HepG2 (cell line): Measurements from ENCODE around the gene SKI. TPM values are rescaled to one million over a fixed set of nuclear protein-coding genes. Genes with fewer than 3 reads are reported as not detected.

Experiments used
- ATAC-seq: fragments of 200-7000 bp; cut with Tn5 transposase; 3 replicates; pipeline ENCODE4 v1.9.1; 2020; ENCODE audit warnings: mild to moderate bottlenecking, moderate library complexity
- BruUV-seq: library from RNA; stranded (reverse); fragments of 400-500 nt; replicated peaks from 2 replicates; lab custom pipeline; 2021; lab: Mats Ljungman, UMichigan
- CTCF ChIA-PET: fragments of 300-600 bp; formaldehyde crosslinking; extraction: SDS; loops from one replicate; lab custom pipeline; 2021; ENCODE audit warnings: low total read pairs, inconsistent platforms, low intra/inter-chr PET ratio; lab: Yijun Ruan, JAX
- POLR2A ChIA-PET: fragments of 350-600 bp; sonication (Branson Sonifier 250); formaldehyde crosslinking; loops from one replicate; lab custom pipeline; 2020; ENCODE audit warnings: antibody characterized with exemption, inconsistent platforms; lab: Yijun Ruan, JAX
- DNase-seq: peaks from one replicate; pipeline ENCODE4 v3.0.0-alpha.2; 2015; ENCODE audit warnings: low spot score
- FAIRE-seq: peaks from 3 replicates; lab custom pipeline; 2011; peaks lifted over from hg19 to GRCh38; lab: Jason Lieb, UNC
- H2AFZ ChIP-seq: one replicate; pipeline ENCODE4 v1.6.1; 2011; ENCODE audit warnings: low read length, inconsistent platforms
- H3K27ac ChIP-seq: fragments of 300-600 bp; 3 replicates; pipeline ENCODE4 v1.8.0; 2011; ENCODE audit warnings: mixed run types, mild to moderate bottlenecking, mixed read lengths, low read length, inconsistent platforms; ENCODE audit not compliant: insufficient read depth; ENCODE audit errors: extremely low read length
- H3K27me3 ChIP-seq, 2 experiments: fragments of 200-600 bp in 1 of 2; 2 replicates in 1 of 2; 3 replicates in 1 of 2; pipeline versions ENCODE4 v1.6.0 to v1.8.0; 2011; ENCODE audit warnings: low read length in 2 of 2, mild to moderate bottlenecking in 2 of 2, moderate library complexity in 2 of 2, inconsistent platforms in 1 of 2; ENCODE audit not compliant: insufficient read depth in 2 of 2, control insufficient read depth in 1 of 2
- H3K36me3 ChIP-seq, 2 experiments: fragments of 200-600 bp in 1 of 2; replicated peaks in 1 of 2; 2 replicates in 1 of 2; 3 replicates in 1 of 2; pipeline versions ENCODE4 v1.5.1 to v1.8.0; 2011; ENCODE audit warnings: low read length in 2 of 2, inconsistent platforms in 1 of 2; ENCODE audit not compliant: insufficient read depth in 2 of 2, control insufficient read depth in 1 of 2
- H3K4me1 ChIP-seq: 2 replicates; pipeline ENCODE4 v1.5.1; 2012; ENCODE audit warnings: low read length, inconsistent platforms; ENCODE audit not compliant: insufficient read depth
- H3K4me2 ChIP-seq: 2 replicates; pipeline ENCODE4 v1.6.0; 2011; ENCODE audit warnings: low read depth, low read length, inconsistent platforms
- H3K4me3 ChIP-seq, 3 experiments: fragments of 200-600 bp in 1 of 3; sonication (generic), shearing (Covaris generic) in 1 of 3; replicated peaks in 1 of 3; 2 replicates each; pipeline ENCODE4 v1.5.1; 2011 to 2016; ENCODE audit warnings: low read length in 3 of 3, inconsistent platforms in 2 of 3, low read depth in 2 of 3, mild to moderate bottlenecking in 2 of 3, control low read depth in 1 of 3, mixed read lengths in 1 of 3; ENCODE audit not compliant: insufficient read depth in 1 of 3
- H3K79me2 ChIP-seq: one replicate; pipeline ENCODE4 v1.6.1; 2011; ENCODE audit warnings: low read length, inconsistent platforms; ENCODE audit not compliant: insufficient read depth
- H3K9ac ChIP-seq: 2 replicates; pipeline ENCODE4 v1.6.0; 2011; ENCODE audit warnings: mild to moderate bottlenecking, low read depth, low read length, inconsistent platforms; ENCODE audit not compliant: insufficient read depth
- H3K9me3 ChIP-seq: 2 replicates; pipeline ENCODE4 v1.5.1; 2012; ENCODE audit warnings: mild to moderate bottlenecking, low read length
- H4K20me1 ChIP-seq: 2 replicates; pipeline ENCODE4 v1.6.0; 2011; ENCODE audit warnings: inconsistent platforms, mild to moderate bottlenecking, low read length, moderate library complexity; ENCODE audit not compliant: insufficient read depth
- CC2D1A ChIP-seq: sonication (generic); formaldehyde crosslinking; IDR thresholded peaks from 2 replicates; pipeline ENCODE4 v1.8.1; 2023; ENCODE audit warnings: mild to moderate bottlenecking, missing genetic modification reagents
- EED ChIP-seq: sonication (generic); formaldehyde crosslinking; IDR thresholded peaks from 2 replicates; pipeline ENCODE4 v1.5.0; 2020; ENCODE audit warnings: mild to moderate bottlenecking, missing genetic modification reagents
- ELF1 ChIP-seq: sonication (generic); formaldehyde crosslinking; IDR thresholded peaks from 2 replicates; pipeline ENCODE4 v1.4.0; 2020; ENCODE audit warnings: missing genetic modification reagents
- HIVEP1 ChIP-seq: sonication (generic); formaldehyde crosslinking; IDR thresholded peaks from 2 replicates; pipeline ENCODE4 v1.4.0; 2020; ENCODE audit warnings: mild to moderate bottlenecking, missing genetic modification reagents
- RAD21 ChIP-seq: fragments of 450-650 bp; formaldehyde crosslinking; IDR thresholded peaks from 2 replicates; pipeline ENCODE4 v1.5.0; 2020; ENCODE audit warnings: mild to moderate bottlenecking
- RFX3 ChIP-seq: IDR thresholded peaks from 2 replicates; pipeline ENCODE4 v1.6.1; 2016; ENCODE audit warnings: missing biosample characterization, missing genetic modification reagents
- WIZ ChIP-seq: sonication (generic); formaldehyde crosslinking; IDR thresholded peaks from 2 replicates; pipeline ENCODE4 v1.5.1; 2020; ENCODE audit warnings: mild to moderate bottlenecking, missing genetic modification reagents
- ZNF501 ChIP-seq: sonication (generic); formaldehyde crosslinking; IDR thresholded peaks from 2 replicates; pipeline ENCODE4 v1.5.1; 2020; ENCODE audit warnings: mild to moderate bottlenecking, moderate library complexity, missing genetic modification reagents
- ZNF615 ChIP-seq: sonication (generic); formaldehyde crosslinking; IDR thresholded peaks from 2 replicates; pipeline ENCODE4 v1.5.0; 2020; ENCODE audit warnings: mild to moderate bottlenecking, missing genetic modification reagents, borderline replicate concordance
- ZNF619 ChIP-seq: sonication (generic); formaldehyde crosslinking; IDR thresholded peaks from 2 replicates; pipeline ENCODE4 v1.4.0; 2020; ENCODE audit warnings: mild to moderate bottlenecking, missing genetic modification reagents
- ZNF7 ChIP-seq: IDR thresholded peaks from 2 replicates; pipeline ENCODE4 v1.6.1; 2016; ENCODE audit warnings: missing biosample characterization, missing genetic modification reagents
- WGBS: methylation state at CpG from one replicate; pipeline ENCODE4 v1.1.6; 2017; ENCODE audit warnings: low lambda C conversion rate; 5-methylcytosine and 5-hydroxymethylcytosine counted together
- in situ Hi-C: cut with HindIII; loops from 2 replicates; pipeline ENCODE4 v1.10.0; 2017; ENCODE audit warnings: low pct_unique_long_range_greater_than_20kb; ENCODE audit not compliant: extremely low pct_ligation_motif_present
- intact Hi-C: fragments of 100-400 bp; cut with micrococcal nuclease; formaldehyde crosslinking; loops from one replicate; pipeline ENCODE4 v1.10.0; 2022; ENCODE audit not compliant: unreplicated experiment
- polyA plus RNA-seq, 8 experiments: library from polyadenylated mRNA; depleted of rRNA in 3 of 8; stranded (reverse) in 7 of 8; unstranded in 1 of 8; fragments of >200 nt; fragmentation: Illumina TruSeq in 4 of 8; extraction: Trizol in 4 of 8; gene quantifications; 2 replicates each; pipeline versions ENCODE4 v1.2.1 to v1.2.3, GENCODE V29; 2011 to 2016; ENCODE audit warnings: low read depth in 4 of 8, missing spikeins in 1 of 8, mixed read lengths in 1 of 8; ENCODE audit not compliant: insufficient read depth in 1 of 8
- total RNA-seq, 5 experiments: library from RNA; depleted of rRNA; stranded (reverse); fragments of >200 nt; fragmentation: Illumina TruSeq; extraction: Trizol; gene quantifications; 2 replicates each; pipeline ENCODE4 v1.2.3, GENCODE V29; 2016; ENCODE audit warnings: low read depth in 1 of 5
- TF ChIP-seq, protein P1 (sequence below): sonication (generic); formaldehyde crosslinking; IDR thresholded peaks from 2 replicates; pipeline ENCODE4 v1.8.0; 2022; ENCODE audit warnings: mild to moderate bottlenecking, missing genetic modification reagents; ENCODE audit not compliant: insufficient replicate concordance
- TF ChIP-seq, protein P2 (sequence below), 2 experiments: IDR thresholded peaks; 2 replicates each; pipeline ENCODE4 v1.6.1; 2011 to 2012; ENCODE audit warnings: low read length in 2 of 2, borderline replicate concordance in 1 of 2, low read depth in 1 of 2, mild to moderate bottlenecking in 1 of 2, moderate library complexity in 1 of 2
- TF ChIP-seq, protein P3 (sequence below): sonication (generic); formaldehyde crosslinking; conservative IDR thresholded peaks from 2 replicates; pipeline ENCODE4 v1.5.0; 2020; ENCODE audit warnings: missing genetic modification reagents
- TF ChIP-seq, protein P4 (sequence below): sonication (generic); formaldehyde crosslinking; conservative IDR thresholded peaks from 2 replicates; pipeline ENCODE4 v1.8.1; 2023; ENCODE audit warnings: missing genetic modification reagents
- TF ChIP-seq, protein P5 (sequence below): IDR thresholded peaks from 2 replicates; pipeline ENCODE4 v1.6.1; 2018; ENCODE audit warnings: missing genetic modification reagents, mild to moderate bottlenecking, missing compliant biosample characterization

SKI gene
- total and polyA plus RNA-seq, 2 of the 13 experiments (the other 11 are each of a cell fraction or from before 2014, with no cell fraction given), result 4.7 to 6.9 TPM

DNA sequence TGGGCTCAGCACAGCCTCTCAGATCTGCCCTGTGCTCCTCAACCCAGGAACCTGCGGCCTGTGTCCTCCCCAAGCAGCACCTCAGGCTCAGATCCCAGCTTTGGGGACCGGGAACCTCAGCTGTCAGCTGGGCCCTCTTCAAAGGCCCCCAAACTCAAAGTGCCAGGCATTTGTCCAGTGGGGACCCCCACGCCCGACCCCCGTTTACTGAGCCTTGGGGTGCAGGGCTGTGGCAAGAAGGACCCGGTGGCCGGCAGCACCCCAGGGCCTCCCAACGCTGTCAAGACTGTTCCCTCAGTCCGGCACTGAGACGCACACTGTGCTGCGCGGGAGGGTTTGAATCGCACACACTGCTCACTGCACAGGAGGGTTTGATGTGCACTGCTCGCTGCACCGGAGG, 128.3 kb downstream of the SKI start:
- no peak for TF ChIP-seq ZNF7 (CRISPR knock-in tag)
- no peak for TF ChIP-seq RFX3 (CRISPR knock-in tag)
- TF ChIP-seq, protein P1, sequence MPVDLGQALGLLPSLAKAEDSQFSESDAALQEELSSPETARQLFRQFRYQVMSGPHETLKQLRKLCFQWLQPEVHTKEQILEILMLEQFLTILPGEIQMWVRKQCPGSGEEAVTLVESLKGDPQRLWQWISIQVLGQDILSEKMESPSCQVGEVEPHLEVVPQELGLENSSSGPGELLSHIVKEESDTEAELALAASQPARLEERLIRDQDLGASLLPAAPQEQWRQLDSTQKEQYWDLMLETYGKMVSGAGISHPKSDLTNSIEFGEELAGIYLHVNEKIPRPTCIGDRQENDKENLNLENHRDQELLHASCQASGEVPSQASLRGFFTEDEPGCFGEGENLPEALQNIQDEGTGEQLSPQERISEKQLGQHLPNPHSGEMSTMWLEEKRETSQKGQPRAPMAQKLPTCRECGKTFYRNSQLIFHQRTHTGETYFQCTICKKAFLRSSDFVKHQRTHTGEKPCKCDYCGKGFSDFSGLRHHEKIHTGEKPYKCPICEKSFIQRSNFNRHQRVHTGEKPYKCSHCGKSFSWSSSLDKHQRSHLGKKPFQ (CRISPR knock-in tag), result no peak
- TF ChIP-seq, protein P2, sequence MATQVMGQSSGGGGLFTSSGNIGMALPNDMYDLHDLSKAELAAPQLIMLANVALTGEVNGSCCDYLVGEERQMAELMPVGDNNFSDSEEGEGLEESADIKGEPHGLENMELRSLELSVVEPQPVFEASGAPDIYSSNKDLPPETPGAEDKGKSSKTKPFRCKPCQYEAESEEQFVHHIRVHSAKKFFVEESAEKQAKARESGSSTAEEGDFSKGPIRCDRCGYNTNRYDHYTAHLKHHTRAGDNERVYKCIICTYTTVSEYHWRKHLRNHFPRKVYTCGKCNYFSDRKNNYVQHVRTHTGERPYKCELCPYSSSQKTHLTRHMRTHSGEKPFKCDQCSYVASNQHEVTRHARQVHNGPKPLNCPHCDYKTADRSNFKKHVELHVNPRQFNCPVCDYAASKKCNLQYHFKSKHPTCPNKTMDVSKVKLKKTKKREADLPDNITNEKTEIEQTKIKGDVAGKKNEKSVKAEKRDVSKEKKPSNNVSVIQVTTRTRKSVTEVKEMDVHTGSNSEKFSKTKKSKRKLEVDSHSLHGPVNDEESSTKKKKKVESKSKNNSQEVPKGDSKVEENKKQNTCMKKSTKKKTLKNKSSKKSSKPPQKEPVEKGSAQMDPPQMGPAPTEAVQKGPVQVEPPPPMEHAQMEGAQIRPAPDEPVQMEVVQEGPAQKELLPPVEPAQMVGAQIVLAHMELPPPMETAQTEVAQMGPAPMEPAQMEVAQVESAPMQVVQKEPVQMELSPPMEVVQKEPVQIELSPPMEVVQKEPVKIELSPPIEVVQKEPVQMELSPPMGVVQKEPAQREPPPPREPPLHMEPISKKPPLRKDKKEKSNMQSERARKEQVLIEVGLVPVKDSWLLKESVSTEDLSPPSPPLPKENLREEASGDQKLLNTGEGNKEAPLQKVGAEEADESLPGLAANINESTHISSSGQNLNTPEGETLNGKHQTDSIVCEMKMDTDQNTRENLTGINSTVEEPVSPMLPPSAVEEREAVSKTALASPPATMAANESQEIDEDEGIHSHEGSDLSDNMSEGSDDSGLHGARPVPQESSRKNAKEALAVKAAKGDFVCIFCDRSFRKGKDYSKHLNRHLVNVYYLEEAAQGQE (IDR thresholded peaks at IDR 0.05; ENCODE audit: borderline replicate concordance in 1 of 2, low read depth in 1 of 2, low read length in 2 of 2), result no peak
- TF ChIP-seq, protein P3, sequence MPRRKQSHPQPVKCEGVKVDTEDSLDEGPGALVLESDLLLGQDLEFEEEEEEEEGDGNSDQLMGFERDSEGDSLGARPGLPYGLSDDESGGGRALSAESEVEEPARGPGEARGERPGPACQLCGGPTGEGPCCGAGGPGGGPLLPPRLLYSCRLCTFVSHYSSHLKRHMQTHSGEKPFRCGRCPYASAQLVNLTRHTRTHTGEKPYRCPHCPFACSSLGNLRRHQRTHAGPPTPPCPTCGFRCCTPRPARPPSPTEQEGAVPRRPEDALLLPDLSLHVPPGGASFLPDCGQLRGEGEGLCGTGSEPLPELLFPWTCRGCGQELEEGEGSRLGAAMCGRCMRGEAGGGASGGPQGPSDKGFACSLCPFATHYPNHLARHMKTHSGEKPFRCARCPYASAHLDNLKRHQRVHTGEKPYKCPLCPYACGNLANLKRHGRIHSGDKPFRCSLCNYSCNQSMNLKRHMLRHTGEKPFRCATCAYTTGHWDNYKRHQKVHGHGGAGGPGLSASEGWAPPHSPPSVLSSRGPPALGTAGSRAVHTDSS, result no peak
- no peak for TF ChIP-seq RAD21 (CRISPR knock-in tag)
- TF ChIP-seq ZNF619 (CRISPR knock-in tag), result no peak
- no peak for TF ChIP-seq CC2D1A (CRISPR knock-in tag)
- no peak for TF ChIP-seq WIZ
- no peak for TF ChIP-seq HIVEP1
- TF ChIP-seq, protein P4, sequence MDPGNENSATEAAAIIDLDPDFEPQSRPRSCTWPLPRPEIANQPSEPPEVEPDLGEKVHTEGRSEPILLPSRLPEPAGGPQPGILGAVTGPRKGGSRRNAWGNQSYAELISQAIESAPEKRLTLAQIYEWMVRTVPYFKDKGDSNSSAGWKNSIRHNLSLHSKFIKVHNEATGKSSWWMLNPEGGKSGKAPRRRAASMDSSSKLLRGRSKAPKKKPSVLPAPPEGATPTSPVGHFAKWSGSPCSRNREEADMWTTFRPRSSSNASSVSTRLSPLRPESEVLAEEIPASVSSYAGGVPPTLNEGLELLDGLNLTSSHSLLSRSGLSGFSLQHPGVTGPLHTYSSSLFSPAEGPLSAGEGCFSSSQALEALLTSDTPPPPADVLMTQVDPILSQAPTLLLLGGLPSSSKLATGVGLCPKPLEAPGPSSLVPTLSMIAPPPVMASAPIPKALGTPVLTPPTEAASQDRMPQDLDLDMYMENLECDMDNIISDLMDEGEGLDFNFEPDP (CRISPR knock-in tag), result no peak
- no peak for TF ChIP-seq ZNF501
- no peak for TF ChIP-seq EED (CRISPR knock-in tag)
- no peak for TF ChIP-seq ZNF615 (CRISPR knock-in tag)
- TF ChIP-seq, protein P5, sequence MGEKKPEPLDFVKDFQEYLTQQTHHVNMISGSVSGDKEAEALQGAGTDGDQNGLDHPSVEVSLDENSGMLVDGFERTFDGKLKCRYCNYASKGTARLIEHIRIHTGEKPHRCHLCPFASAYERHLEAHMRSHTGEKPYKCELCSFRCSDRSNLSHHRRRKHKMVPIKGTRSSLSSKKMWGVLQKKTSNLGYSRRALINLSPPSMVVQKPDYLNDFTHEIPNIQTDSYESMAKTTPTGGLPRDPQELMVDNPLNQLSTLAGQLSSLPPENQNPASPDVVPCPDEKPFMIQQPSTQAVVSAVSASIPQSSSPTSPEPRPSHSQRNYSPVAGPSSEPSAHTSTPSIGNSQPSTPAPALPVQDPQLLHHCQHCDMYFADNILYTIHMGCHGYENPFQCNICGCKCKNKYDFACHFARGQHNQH, result no peak
- TF ChIP-seq ELF1, result no peak
- TF ChIP-seq, all 625 proteins: peak for 0
- CTCF ChIA-PET, result no interaction called here
- H3K4me1 ChIP-seq, result no peaks in the 10 kb centered on the region
- no peak overlapping the region for H3K27ac ChIP-seq
- in situ Hi-C loops (no loop called here), intact Hi-C loops (no loop called here)
- H3K36me3 ChIP-seq, result no peaks in the 10 kb centered on the region
- peaks cover 0 to 10% of the 10 kb centered on the region in 2 experiments; a peak in 2 of 5 replicates for H3K27me3 ChIP-seq
- DNase-seq (no peak), ATAC-seq (no peak), FAIRE-seq (no peak)
- no peak overlapping the region for H3K4me3 ChIP-seq
- no peaks in the 10 kb centered on the region for H3K79me2 ChIP-seq
- H2AFZ ChIP-seq, result no peak overlapping the region
- no peaks in the 10 kb centered on the region for H3K9me3 ChIP-seq
- POLR2A ChIA-PET, result no interaction called here
- 60% methylated on average over 1 of the region's 15 CpGs for WGBS
- no TSS peak for BruUV-seq
- H4K20me1 ChIP-seq, result no peaks in the 10 kb centered on the region
- no peak overlapping the region for H3K9ac ChIP-seq
- H3K4me2 ChIP-seq, result no peak overlapping the region
